Measurements from ENCODE around the gene NPAS3. TPM values are rescaled to one million over a fixed set of nuclear protein-coding genes. Genes with fewer than 3 reads are reported as not detected.
A peak's percentile ranks its signal among the peaks of the same experiment; 100 is the strongest.

NPAS3 gene
- total RNA-seq, 1 donor from 2014 or later, result not detected

GRCh38 chr14:33165144-33165925 is 226.7 kb downstream of the NPAS3 start:
- Mint-ChIP-seq H3K27ac (no peak overlapping the region), H3K4me1 (peaks cover 32% of the 10 kb centered on the region), H3K9me3 (peaks cover 2% of the 10 kb centered on the region), H3K27me3 (ENCODE audit: insufficient read depth, low read depth) (no peaks in the 10 kb centered on the region), H3K4me3 (no peak overlapping the region), H3K36me3 (peaks cover 3% of the 10 kb centered on the region)
- peaks cover 17% of the 10 kb centered on the region for H3K4me1 ChIP-seq
- H3K9ac ChIP-seq, result no peak overlapping the region
- H4K20me1 ChIP-seq (ENCODE audit: low read depth), result no peaks in the 10 kb centered on the region
- peak; percentile 66 for DNase-seq (ENCODE audit: low spot score)
- H2AFZ ChIP-seq (replicated peaks), result peak overlapping the region; percentile 67
- peak overlapping the region; percentile 9 for H3K4me2 ChIP-seq
- no peaks in the 10 kb centered on the region for H3K36me3 ChIP-seq
- no peaks in the 10 kb centered on the region for H3K27me3 ChIP-seq
- H3K27ac ChIP-seq, result no peak overlapping the region
- H3K9me3 ChIP-seq (ENCODE audit: low read depth), result no peaks in the 10 kb centered on the region
- H3F3A ChIP-seq (ENCODE audit: low read depth), result no peaks in the 10 kb centered on the region
- TF ChIP-seq EZH2phosphoT487 (IDR thresholded peaks at IDR 0.05) (no peak), CTCF (IDR thresholded peaks at IDR 0.05) (no peak), EZH2 (IDR thresholded peaks at IDR 0.05) (no peak)
- no peak overlapping the region for H3K4me3 ChIP-seq
- no peaks in the 10 kb centered on the region for H3K79me2 ChIP-seq (ENCODE audit: low read depth)

- Histone ChIP-seq H2AFZ (replicated peaks) (peak overlapping the region; percentile 67), H3K4me2 (peak overlapping the region; percentile 9), H3K36me3 (no peaks in the 10 kb centered on the region), H3K4me3 (no peak overlapping the region), H3K4me1 (peaks cover 17% of the 10 kb centered on the region), H4K20me1 (ENCODE audit: low read depth) (no peaks in the 10 kb centered on the region), H3K9ac (no peak overlapping the region), H3K9me3 (ENCODE audit: low read depth) (no peaks in the 10 kb centered on the region), H3K27me3 (no peaks in the 10 kb centered on the region), H3F3A (ENCODE audit: low read depth) (no peaks in the 10 kb centered on the region), H3K79me2 (ENCODE audit: low read depth) (no peaks in the 10 kb centered on the region), H3K27ac (no peak overlapping the region)
- no peak for TF ChIP-seq EZH2 (IDR thresholded peaks at IDR 0.05)
- no peak for TF ChIP-seq CTCF (IDR thresholded peaks at IDR 0.05)
- no peak for TF ChIP-seq EZH2phosphoT487 (IDR thresholded peaks at IDR 0.05)
- Mint-ChIP-seq H3K36me3 (peaks cover 7% of the 10 kb centered on the region), H3K4me1 (peaks cover 32% of the 10 kb centered on the region), H3K27me3 (ENCODE audit: insufficient read depth, low read depth) (no peaks in the 10 kb centered on the region), H3K27ac (no peak overlapping the region), H3K9me3 (peaks cover 4% of the 10 kb centered on the region), H3K4me3 (no peak overlapping the region)
- no peak for DNase-seq (ENCODE audit: low spot score)
Observed at GRCh38 chr14:33165926-33166289, 227.2 kb downstream of the NPAS3 start.

- Mint-ChIP-seq H3K36me3 (peaks cover 4% of the 10 kb centered on the region), H3K4me1 (no peaks in the 10 kb centered on the region)
Observed at GRCh38 chr14:33175951-33176350, 237.3 kb downstream of the NPAS3 start.

More at GRCh38 chr14:33175951-33176350, 237.3 kb downstream of the NPAS3 start:
- Mint-ChIP-seq H3K27ac (no peak overlapping the region), H3K9me3 (no peaks in the 10 kb centered on the region), H3K4me3 (no peak overlapping the region), H3K27me3 (ENCODE audit: insufficient read depth, low read depth) (no peaks in the 10 kb centered on the region)
- no peak for DNase-seq (ENCODE audit: low spot score)
- Histone ChIP-seq H3K9me3 (ENCODE audit: low read depth) (no peaks in the 10 kb centered on the region), H3K36me3 (no peaks in the 10 kb centered on the region), H3K4me3 (no peak overlapping the region), H4K20me1 (ENCODE audit: low read depth) (no peaks in the 10 kb centered on the region), H3K4me1 (no peaks in the 10 kb centered on the region), H2AFZ (replicated peaks) (no peak overlapping the region), H3K9ac (no peak overlapping the region), H3K4me2 (no peak overlapping the region), H3K79me2 (ENCODE audit: low read depth) (no peaks in the 10 kb centered on the region), H3K27ac (no peak overlapping the region), H3K27me3 (no peaks in the 10 kb centered on the region), H3F3A (ENCODE audit: low read depth) (no peaks in the 10 kb centered on the region)
- TF ChIP-seq CTCF (IDR thresholded peaks at IDR 0.05) (no peak), EZH2phosphoT487 (IDR thresholded peaks at IDR 0.05) (no peak), EZH2 (IDR thresholded peaks at IDR 0.05) (no peak)
